Lower leg skin (tissue), 3 donors: ENCODE measurements around the gene NKD1.

Experiments used
- CTCF ChIP-seq, 3 donors: fragments of 450-650 bp; IDR thresholded peaks; one replicate each; pipeline ENCODE4 v1.5.1; 2016; ENCODE audit warnings: antibody characterized with exemption in 3 of 3, mild to moderate bottlenecking in 3 of 3, moderate library complexity in 2 of 3
- POLR2A ChIP-seq, 2 donors: fragments of 450-650 bp; IDR thresholded peaks; one replicate each; pipeline ENCODE4 v1.6.1; 2016 to 2017; ENCODE audit warnings: antibody characterized with exemption in 2 of 2, mild to moderate bottlenecking in 1 of 2, moderate library complexity in 1 of 2

- TF ChIP-seq POLR2A (IDR thresholded peaks at IDR 0.05), result no peak
- no peak for TF ChIP-seq CTCF (IDR thresholded peaks at IDR 0.05)
Observed at GRCh38 chr16:50635505-50636392, 87.6 kb downstream of the NKD1 start.
